HG02610 (cell line): Measurements from ENCODE around the gene PGM2.
"Not testable (repeated sequence)": the region's sequence is repeated elsewhere in the genome, so short reads cannot be mapped to it uniquely, and the experiment has no call there.

Experiments
- ATAC-seq: cut with Tn5 transposase; IDR thresholded peaks from one replicate; pipeline ENCODE4 v1.9.1; 2021; ENCODE audit warnings: mild to moderate bottlenecking, moderate library complexity; ENCODE audit not compliant: unreplicated experiment

The PGM2 gene

DNA sequence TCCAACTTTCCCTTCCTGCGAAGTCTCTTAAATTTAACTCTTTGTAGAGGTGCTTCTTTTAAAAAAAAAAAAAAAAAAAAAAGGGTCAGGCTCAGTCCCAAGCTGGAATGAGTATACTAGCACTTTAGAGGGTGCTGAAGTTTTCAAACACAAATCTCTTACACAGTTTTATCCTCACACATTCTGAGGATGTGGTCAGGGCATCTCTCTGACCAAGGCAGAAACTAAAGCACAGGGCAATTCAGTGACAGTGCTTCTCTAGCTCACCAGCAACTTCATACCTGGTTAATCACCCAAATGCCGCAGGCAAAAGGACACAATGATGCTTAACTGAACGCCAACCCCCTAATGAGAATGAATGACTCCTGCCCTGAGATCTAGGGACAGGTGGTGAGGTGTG, 9.8 kb upstream of the PGM2 start:
- ATAC-seq: no peak

DNA sequence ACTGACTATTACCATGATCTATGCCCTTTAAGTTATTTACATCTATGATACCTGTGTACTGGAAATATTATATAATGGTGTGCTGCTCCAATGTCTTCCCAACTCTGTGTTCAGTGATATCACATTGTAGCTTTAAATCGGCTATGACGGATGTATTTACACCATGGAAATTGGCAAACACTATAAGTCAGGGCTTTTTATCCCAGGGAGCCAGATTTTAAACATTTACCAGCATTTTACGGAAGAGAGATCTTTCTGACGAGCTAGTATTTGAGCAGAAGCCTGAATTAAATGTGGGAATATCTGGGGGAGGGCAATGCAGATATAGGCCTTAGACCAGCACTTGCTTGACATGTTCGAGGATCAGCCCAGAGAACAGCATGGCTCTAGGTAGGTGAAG, 7.7 kb upstream of the PGM2 start:
- ATAC-seq: no peak

DNA sequence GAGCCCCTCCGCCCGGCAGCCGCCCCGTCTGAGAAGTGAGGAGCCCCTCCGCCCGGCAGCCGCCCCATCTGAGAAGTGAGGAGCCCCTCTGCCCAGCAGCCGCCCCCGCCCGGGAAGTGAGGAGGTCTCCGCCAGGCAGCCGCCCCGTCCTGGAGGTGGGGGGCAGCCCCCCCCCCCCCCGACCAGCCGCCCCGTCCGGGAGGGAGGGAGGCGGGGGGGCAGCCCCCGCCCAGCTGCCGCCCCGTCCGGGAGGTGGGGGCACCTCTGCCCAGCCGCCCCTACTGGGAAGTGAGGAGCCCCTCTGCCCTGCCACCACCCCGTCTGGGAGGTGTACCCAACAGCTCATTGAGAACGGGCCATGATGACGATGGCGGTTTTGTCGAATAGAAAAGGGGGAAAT, 6.0 kb upstream of the PGM2 start:
- not testable (repeated sequence) for ATAC-seq

DNA sequence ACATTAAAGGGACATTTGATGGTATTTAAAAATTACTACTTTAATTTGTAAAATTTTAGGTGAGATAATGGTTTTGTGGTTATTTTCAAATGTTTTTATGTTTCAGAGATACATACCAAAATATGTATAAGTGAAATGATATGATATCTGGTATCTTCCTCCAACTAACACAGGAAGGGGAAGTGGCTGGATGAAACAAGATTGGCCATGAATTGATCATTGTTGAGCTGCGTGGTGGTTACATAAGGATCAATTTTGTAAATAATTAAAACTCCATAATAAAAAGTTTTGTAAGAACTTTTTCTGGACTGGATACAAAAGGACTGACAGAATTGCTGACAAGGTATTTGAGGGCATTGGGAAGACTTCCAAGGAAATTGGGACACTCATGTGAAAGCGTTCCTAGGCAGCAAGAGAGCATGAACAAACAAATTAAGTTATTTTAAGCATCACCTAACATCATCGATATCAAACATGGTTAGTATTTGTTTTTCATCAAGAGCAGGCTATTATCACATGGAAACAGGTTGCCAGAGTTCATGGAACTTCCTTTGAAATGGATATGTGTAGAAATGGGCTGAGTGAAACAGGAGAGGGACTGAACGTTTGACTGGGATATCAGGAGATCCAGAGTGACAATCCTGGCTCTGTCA, 4.4 kb upstream of the PGM2 start:
- no peak for ATAC-seq

DNA sequence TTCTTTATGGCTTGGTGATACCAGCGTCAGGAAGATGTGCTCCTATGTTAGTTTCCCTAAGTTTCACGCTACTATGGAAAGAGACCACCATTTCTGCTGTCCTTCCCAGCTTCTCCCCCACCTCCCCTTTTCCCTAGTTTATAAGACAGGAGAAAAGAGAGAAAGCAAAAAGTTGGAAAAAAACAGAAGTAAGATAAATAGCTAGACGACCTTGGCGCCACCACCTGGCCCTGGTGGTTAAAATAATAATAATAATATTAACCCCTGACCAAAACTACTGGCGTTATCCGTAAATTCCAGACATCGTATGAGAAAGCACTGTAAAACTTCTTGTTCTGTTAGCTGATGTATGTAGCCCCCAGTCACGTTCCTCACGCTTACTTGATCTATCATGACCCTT, 985 bp upstream of the PGM2 start:
- not testable (repeated sequence) for ATAC-seq

DNA sequence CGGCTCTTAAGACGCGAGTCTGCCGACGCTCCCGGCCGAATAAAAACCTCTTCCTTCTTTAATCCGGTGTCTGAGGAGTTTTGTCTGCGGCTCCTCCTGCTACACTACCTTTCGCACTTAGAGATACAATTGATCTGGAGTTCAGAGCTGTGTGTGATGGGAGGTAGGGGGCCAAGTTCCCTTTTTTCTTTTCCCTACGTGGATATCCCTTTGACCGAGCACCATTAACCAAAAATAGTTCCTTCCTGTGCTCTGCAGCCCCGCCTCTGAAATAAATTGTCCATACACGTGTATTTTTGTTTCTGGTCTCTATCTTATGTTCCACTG, 555 bp upstream of the PGM2 start:
- peak; percentile 7 for ATAC-seq

DNA sequence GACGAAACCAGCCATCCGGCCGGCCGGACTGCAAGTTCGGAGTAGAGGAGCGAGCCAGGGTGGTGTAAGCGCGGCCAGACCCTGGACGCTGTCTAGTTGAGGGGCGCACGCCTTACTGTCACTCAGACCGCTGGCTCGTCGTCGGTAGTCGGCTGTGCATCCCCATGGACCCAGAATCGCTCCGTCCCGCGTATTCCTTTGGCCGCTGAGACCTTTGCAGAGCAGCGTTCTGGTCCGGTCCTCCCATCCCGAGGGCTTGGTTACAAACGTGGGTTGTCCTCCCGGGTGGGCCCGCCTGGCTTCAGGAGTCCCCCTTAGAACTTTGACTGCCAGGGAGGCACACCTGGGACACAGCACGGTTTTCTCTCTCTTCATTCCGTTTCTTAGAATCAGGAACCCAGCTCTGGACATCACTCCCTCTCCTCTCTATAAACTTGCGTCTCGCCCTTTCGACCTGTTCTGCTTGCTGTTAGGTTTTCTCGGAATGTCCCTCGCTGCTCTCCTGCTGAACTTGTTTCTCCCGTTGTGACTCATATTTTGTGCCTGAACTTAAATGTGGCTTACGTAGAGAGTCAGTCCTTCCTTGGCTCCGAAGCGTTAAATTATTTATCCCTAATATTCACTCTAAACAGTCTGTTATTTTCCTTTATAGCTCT, 672 bp downstream of the PGM2 start:
- peak; percentile 32 for ATAC-seq

DNA sequence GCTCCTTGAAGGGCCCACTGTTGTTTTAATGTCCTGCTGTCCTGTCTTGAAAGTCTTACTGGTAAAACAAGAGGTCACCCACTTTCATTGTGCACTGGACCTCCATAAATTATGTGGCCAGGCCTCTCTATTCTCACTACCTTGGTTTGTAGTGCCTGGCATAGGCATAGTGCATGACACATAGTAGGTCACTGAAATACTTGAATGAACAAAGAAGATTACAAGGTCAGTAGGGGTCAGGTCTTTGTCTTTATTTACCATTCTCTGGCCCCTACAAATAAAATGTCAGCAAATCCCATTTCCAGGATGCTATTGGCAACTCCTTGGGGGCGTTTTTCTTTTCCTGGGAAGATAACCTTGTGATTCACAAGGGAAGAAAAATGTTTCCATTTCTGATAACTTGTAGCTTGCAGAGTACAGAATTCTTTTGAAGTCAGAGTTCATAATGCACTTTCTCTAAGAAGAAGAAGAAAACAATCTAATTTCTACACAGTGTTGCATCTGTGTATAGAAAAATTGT, 1.4 kb downstream of the PGM2 start:
- ATAC-seq: no peak

DNA sequence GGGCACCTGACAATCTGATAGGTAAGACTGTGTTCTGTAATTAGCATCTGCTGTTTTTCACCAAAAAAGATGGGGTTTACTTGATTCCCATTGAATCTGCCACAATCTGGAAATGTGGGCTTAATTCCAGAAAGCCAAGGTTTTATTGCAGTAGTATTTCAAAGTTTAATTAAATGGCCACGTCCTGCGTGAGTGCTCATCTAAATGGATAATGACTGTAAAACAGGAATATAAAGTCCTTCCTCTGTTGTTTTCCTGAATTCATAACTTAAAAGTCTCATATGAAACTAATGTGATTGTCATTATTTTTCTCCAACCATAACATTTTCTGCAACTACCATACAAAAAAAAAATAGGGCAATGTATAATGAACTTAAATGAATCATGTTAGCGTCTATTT, 2.4 kb downstream of the PGM2 start:
- ATAC-seq: no peak

DNA sequence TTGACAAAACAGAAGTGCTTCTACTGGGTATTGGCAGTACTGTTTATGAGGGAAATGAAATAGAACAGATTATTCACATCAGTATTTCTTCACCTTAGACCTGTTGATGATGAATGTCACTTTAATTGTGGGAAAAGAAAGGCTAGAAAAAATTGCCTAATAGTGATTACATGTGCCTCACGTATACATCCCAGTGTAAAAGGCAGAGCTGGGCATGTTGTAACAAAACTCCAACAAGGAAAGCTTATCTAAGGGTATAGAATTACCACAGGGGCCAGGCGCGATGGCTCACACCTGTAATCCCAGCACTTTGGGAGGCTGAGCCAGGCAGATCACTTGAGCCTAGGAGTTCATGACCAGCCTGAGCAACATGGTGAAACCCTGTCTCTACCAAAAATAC, 4.2 kb downstream of the PGM2 start:
- ATAC-seq: no peak

DNA sequence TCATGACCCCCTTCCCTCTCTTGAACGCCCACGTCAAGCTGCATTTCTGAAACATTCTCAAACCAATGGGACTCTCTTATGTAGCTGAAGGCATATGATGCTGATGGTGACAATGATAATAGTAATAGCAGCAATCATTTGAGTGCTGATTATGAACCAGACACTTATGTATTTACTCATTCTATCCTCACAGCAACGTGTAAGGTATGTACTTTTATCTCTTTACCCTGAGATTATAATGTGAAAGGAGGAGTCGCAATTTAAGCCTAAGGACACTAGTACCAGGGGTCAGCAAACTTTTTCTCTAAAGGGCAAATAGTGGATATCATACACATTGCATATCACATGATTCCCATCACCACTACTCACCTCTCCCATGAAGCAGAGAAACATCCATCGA, 8.5 kb downstream of the PGM2 start:
- no peak for ATAC-seq

DNA sequence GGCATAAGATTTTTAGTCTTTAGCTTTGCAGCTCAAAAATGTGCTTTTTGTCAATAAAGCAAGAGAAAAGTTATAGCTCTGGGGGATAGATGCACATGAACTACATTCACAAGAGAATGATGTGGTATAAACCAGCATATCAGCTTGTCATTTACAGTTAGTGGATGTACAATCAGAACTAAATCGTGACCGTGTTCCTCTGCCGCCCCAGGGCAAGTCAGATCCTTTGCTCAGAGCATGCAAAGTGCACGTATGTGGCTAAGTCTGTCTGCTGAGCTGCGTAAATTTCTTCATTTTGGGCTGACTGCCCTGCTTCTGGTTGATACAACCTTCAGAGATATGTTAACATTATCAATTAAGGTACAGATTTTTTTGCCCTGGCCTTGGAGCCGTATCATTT, 9.3 kb downstream of the PGM2 start:
- ATAC-seq: no peak

DNA sequence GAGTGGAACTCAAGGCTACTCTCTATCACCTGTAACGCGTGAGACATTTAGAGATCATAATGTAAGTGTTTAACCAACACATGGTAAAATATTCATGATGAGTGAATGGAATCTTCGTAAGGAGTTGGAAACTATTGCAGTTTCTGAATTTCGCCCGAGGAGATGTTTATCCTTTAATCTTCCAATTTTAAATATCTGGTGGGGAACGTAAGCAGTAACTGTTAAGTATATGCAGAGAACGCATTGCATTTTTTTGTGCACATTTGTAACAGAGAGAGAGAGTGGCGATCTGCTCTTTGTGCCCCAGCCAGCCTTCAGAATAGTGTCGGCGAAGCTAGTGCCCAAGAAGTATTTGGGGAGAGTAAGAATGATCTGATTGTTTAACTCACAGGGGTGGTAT, 9.8 kb downstream of the PGM2 start:
- no peak for ATAC-seq

DNA sequence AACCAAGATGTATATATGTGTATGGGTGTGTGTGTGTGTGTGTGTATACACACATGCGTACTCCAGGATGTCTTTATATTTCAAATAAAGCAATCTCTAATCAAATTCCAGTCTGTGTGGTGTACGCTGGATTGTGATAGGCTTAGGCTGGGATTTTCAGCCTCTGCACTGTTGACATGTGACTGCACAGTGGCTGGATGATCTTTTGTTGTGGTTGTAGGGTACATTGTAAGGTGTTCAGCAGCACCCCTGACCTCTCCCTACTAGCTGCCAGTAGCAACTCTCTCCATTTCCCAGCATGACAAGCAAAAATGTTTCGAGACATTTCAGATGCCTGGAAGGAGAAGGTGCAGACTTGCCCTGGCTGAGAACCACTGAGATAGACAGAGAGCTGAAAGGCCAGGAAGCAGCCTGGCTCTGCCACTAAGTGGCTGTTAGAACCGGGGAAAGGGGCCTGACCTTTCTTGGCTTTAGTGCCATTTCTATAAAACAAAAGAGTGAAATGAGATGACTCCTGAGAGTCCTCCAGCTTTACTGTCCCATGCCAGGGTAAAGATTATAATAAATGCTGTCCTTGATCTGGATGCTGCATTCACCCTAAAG, 10.5 kb downstream of the PGM2 start:
- no peak for ATAC-seq

DNA sequence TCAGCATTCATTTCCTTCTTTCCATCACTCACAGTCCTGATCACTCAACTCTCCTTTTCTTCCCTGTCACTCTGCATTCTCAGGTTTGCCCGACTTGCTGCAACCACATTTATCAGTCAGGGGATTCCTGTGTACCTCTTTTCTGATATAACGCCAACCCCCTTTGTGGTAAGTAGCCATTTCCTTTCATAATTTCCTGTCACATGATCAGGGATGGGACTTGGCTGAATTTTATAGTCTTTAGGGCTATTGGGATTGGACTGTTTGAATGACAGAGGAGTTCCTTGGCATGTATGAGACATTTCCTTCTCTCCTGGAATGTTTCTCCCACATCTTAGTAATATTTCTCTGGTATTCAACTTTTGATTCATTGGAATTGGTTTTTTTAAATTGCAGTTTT, 11.0 kb downstream of the PGM2 start:
- no peak for ATAC-seq

DNA sequence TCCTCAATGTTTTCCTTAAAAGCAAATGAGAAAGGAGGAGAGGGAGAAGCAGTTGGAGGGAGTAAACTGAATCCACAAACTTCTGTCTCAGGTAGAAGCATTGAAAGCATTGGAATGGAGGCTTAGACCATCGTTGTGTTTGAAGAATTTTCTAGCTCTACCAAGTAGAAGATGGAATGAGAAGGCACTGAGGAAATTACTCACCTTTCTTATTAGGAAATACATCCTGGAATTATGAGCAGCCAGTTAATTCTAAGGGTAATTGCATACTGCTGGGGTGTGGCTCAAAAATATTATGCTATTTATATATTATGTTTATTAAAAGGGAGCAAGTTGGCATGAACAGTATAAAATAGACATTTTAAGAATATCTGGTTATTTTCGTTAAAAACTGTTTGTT, 12.9 kb downstream of the PGM2 start:
- ATAC-seq: no peak

DNA sequence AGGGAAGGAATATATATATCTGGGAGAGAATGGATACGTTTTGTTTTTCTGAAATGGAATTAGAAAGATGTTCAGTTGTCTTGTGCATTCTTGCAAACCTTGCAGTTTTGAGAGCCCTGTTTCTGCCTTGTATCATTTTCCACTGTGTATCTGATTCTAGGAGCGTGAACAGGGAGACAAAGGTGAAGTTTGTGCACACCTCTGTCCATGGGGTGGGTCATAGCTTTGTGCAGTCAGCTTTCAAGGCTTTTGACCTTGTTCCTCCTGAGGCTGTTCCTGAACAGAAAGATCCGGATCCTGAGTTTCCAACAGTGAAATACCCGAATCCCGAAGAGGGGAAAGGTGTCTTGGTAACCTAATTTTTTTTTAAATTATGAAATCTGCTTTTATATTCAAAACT, 17.7 kb downstream of the PGM2 start:
- no peak for ATAC-seq

DNA sequence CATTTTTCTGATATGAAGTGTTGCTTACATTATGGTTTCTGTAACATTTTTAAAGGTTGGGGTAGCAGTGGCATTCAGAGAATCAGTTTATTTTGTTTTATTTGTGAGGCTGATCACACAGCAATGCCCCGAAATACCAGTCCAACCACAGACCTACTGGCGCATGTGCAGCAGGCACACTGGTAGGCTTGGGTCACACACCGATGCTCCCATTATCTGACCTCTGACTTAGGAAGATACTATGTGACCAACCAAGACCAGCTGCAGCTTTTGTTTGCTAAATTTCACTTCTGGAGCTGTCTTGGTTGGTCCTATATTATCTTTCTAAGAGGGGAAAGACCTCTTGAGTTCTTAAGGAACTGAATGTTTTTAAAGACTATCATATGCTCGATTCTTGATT, 18.7 kb downstream of the PGM2 start:
- ATAC-seq: no peak

DNA sequence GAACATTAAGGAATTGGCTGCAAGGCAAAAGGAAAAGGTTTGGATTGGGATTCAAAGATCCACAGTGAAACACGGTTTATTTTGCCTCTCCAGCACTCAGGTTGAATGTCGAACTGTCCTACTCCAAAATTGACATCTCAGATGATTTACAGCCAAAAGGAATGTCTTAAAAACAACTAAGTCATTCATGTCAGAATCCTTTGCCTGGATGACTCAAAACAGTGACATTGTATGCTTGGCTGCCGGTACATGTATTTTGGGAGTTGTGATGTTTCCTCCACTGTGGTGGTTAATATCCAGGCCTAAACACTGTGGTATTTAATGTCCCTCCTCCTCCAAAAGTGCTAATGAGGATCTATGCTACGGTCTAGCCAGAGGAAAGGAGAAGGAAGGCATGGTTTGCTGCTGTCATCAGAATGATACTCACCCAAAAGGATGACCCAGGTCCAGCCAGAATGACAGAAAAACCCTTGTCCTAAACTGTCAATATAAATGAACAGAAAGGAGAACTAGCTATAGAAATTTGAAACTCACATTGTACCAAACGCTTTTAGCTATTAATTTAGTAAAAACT, 20.9 kb downstream of the PGM2 start:
- no peak for ATAC-seq

DNA sequence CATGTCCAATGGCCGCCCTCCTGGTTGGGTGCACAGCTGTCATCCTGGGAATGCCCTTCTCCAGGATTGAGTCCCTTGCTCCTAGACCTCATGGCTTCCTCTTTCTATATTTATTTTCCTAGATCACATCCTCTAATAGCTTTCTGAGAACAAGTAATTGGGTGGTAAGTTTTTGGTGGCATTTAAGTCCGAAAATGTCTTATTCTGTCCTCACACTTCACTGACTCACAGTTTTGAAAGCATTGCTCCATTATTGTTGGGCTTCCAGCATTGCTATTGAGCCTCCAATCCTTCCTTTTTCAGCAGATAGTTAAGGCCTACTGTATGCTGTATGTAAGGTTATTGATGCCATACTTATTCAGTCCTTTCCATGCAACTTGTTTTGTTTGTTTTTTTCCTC, 25.9 kb downstream of the PGM2 start:
- no peak for ATAC-seq

DNA sequence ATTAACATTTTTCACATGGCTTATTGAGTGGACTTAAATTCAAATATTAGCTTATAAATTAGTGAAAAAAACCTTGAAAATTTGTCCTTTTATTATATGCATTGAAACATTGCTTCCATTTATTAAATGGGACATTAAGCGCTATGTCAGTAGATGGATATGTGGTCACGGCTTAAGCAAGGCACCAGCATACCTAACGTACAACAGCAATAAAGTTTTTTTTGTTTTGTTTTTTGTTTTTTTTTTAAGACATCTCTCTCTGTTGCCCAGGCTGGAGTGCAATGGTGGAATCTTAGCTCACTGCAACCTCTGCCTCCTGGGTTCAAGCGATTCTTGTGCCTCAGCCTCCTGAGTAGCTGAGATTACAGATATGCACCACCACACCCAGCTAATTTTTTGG, 31.6 kb downstream of the PGM2 start:
- no peak for ATAC-seq

DNA sequence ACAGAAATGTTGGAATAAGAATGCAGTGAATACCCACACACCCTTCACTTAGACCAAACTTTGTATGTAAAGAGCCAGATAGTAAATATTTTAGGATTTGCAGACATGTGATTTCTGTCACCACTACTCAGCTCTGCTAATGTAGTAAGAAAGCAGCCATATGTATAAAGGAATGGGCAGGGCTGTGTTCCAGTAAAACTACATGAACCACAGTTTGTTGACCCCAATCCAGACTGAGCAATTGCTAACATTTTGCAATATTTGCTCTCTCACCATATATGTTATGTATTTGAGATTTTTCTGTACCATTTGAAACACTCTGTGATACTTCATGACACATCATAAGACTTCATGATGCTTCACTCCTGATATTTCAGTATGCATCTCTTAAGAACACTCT, 32.4 kb downstream of the PGM2 start:
- no peak for ATAC-seq
